Mesothelial cell of epicardium (in vitro differentiated cells): ENCODE measurements around the gene IL4I1. TPM values are rescaled to one million over a fixed set of nuclear protein-coding genes. Genes with fewer than 3 reads are reported as not detected.

Experiments
- DNase-seq, 2 experiments: peaks; one replicate each; pipeline ENCODE4 v3.0.0; 2021; ENCODE audit warnings: low spot score in 2 of 2; ENCODE audit not compliant: unreplicated experiment in 2 of 2
- H3K27ac Mint-ChIP-seq: 2 replicates; pipeline ENCODE4 v1.8.0; 2021; ENCODE audit warnings: mixed read lengths
- H3K27me3 Mint-ChIP-seq: 2 replicates; pipeline ENCODE4 v1.8.0; 2021; ENCODE audit warnings: low read depth, mixed read lengths
- H3K36me3 Mint-ChIP-seq: 2 replicates; pipeline ENCODE4 v1.8.0; 2021; ENCODE audit warnings: mixed read lengths
- H3K4me1 Mint-ChIP-seq: 2 replicates; pipeline ENCODE4 v1.8.0; 2021; ENCODE audit warnings: mixed read lengths
- H3K4me3 Mint-ChIP-seq: 2 replicates; pipeline ENCODE4 v1.8.0; 2021; ENCODE audit warnings: mild to moderate bottlenecking, moderate library complexity, mixed read lengths
- H3K9me3 Mint-ChIP-seq: 2 replicates; pipeline ENCODE4 v1.8.0; 2021; ENCODE audit warnings: mixed read lengths
- CTCF ChIP-seq: fragments of 200-600 bp; sonication (generic); IDR thresholded peaks from one replicate; pipeline ENCODE4 v1.5.0; 2021; ENCODE audit warnings: antibody characterized with exemption; ENCODE audit not compliant: unreplicated experiment
- total RNA-seq: library from RNA; stranded (reverse); gene quantifications from 3 replicates; pipeline ENCODE4 v1.2.1, GENCODE V29; 2021

The IL4I1 gene
- total RNA-seq, 1 donor from 2014 or later, result 1.7 TPM

DNA sequence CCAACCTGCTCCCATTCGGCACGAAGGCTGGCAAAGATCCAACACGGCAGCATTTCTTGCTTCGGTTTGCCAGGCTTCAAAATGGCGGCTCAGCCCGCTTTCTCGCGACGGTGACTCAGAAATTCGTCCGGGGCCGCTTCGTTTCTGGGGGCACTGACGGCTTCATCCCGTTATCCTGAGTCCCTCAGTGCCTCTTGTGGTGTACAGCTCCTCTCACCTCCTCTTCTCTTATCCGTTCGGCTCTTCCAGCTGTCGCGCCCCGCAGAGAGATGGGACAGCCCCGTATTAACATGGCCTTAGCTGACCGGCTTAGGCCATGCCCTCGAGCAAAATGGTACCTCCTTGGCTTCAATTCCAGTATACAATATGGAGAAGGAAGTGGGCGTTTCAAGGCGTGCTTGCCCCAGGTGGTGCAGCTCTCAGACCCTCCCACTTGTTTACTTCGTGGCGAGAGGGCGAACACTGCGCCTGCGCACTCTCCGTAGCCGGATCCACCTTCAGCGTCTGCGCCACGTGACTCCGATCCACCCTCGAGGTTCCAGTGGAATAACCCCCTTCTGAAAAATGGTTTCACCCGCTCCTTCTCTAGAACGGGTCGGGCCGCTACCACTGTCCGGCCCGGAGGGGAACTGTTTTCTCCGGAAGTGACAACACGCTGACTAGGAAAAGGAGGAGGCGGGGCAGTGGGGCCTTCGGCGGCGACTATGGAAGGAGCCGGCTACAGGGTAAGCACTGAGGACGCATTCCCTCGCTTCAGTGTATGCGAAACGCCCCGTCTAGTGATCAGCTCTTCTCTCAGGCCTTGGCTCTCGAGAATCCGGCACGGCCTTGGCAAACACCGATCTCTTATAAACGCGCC, 19.4 kb downstream of the IL4I1 start, which contains the start of the genes AKT1S1 and TBC1D17:
Gene AKT1S1, minus strand, starts transcription at position 336 of the 859 bp plus-strand sequence. CDS start 4,060 bp downstream, outside the sequence.
Gene TBC1D17, plus strand, starts transcription at position 683 of the 859 bp plus-strand sequence. Its CDS starts 22 bp downstream, at position 705.
- Mint-ChIP-seq H3K27ac (no peak within 1 kb of the TSS), H3K4me3 (no peak within 1 kb of the TSS)

DNA sequence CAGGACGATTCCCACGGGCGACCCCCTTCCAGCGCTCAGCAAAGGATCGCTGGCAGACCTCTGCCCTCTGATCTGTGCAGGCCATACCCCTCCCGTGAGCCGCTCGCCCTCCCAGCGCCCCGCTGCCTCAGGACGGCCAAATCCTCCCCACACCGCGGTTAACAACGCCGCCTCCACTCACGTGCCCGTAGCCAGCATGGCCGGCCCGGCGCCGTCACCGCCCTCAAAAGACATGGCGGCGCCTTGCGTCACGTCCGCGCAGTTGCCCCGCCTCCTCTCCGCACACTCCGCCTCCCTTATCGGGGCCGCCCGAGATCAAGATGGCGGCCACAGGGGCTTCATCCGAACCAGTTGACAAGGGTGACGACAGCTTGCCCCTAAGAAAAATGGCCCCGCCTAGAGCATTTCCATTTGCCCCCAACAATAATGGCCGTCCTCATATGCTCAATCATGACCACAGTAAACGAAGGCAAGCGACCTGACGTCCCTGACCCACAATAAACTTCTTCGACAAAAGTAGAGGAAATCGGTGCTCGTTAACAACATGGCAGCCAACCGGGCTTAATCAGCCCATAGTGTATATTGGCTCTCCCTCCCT, 20.2 kb downstream of the IL4I1 start:
- H3K4me1 Mint-ChIP-seq, result peaks cover 26% of the 10 kb centered on the region
- H3K9me3 Mint-ChIP-seq, result no peaks in the 10 kb centered on the region
- no peak overlapping the region for H3K27ac Mint-ChIP-seq
- peaks cover 15% of the 10 kb centered on the region for H3K36me3 Mint-ChIP-seq
- H3K27me3 Mint-ChIP-seq, result no peaks in the 10 kb centered on the region
- peak; percentile 95 to 97 for DNase-seq
- TF ChIP-seq CTCF, result no peak
- no peak overlapping the region for H3K4me3 Mint-ChIP-seq

More for the DNA sequence above, 19.4 kb downstream of the IL4I1 start, which contains the start of the genes AKT1S1 and TBC1D17:
- H3K27me3 Mint-ChIP-seq, result no peaks in the 10 kb centered on the region
- peak; percentile 97 to 98 for DNase-seq
- H3K9me3 Mint-ChIP-seq, result no peaks in the 10 kb centered on the region
- H3K36me3 Mint-ChIP-seq, result peaks cover 17% of the 10 kb centered on the region
- TF ChIP-seq CTCF, result no peak
- peaks cover 21% of the 10 kb centered on the region for H3K4me1 Mint-ChIP-seq

DNA sequence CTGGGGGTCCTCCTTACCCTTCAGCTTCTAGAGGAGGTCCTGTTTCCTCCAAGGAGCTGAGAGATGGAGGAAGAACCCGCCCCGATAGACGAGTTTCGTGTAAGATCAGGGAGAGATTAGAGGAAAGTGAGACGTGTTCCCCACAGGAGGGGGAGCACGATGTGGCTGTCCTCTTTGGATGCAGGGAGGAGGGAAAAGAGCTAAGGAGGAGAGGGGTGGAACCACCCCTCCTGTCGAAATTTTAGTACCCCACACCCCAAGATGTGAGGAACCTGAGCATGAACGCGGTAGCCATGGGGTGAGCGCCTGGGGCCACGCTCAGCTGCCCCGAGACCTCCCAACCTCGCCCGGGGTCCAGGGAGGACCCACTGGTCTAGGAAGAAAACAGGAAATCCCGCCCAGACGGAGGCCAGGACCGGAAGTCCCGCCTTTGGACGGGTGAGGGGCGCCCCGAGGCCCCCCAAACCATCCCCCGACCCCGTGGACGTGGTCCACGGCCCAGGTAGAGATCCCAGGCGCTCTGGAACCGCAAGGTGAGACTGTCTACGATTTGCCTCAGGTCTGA, 20.7 kb downstream of the IL4I1 start:
- Mint-ChIP-seq H3K27ac (no peak overlapping the region), H3K4me3 (no peak overlapping the region), H3K9me3 (no peaks in the 10 kb centered on the region), H3K36me3 (peaks cover 12% of the 10 kb centered on the region), H3K4me1 (peaks cover 26% of the 10 kb centered on the region), H3K27me3 (no peaks in the 10 kb centered on the region)
- TF ChIP-seq CTCF, result no peak
- peak in 1 of 2 experiments; percentile 65 for DNase-seq

- H3K36me3 Mint-ChIP-seq, result peaks cover 7% of the 10 kb centered on the region
- H3K4me1 Mint-ChIP-seq, result peaks cover 30% of the 10 kb centered on the region
- no peaks in the 10 kb centered on the region for H3K27me3 Mint-ChIP-seq
- no peak overlapping the region for H3K4me3 Mint-ChIP-seq
- H3K27ac Mint-ChIP-seq, result no peak overlapping the region
- H3K9me3 Mint-ChIP-seq, result no peaks in the 10 kb centered on the region
- DNase-seq, result no peak
- no peak for TF ChIP-seq CTCF
Measured at GRCh38 chr19:49875177-49875576, 21.5 kb downstream of the IL4I1 start.

GRCh38 chr19:49874503-49875157, 22.1 kb downstream of the IL4I1 start:
- Mint-ChIP-seq H3K27me3 (no peaks in the 10 kb centered on the region), H3K27ac (peak overlapping the region; percentile 53), H3K4me3 (no peak overlapping the region), H3K4me1 (peaks cover 32% of the 10 kb centered on the region), H3K36me3 (peaks cover 5% of the 10 kb centered on the region), H3K9me3 (no peaks in the 10 kb centered on the region)
- DNase-seq, result no peak
- no peak for TF ChIP-seq CTCF
